Superior temporal gyrus (tissue), 1 donor: ENCODE results near the gene WNT3.
"Not testable (repeated sequence)": the region's sequence is repeated elsewhere in the genome, so short reads cannot be mapped to it uniquely, and the experiment has no call there.

Experiments used
- DNase-seq: peaks from one replicate; pipeline ENCODE4 v3.0.0-alpha.2; 2016; ENCODE audit errors: extremely low spot score

WNT3 gene

DNA sequence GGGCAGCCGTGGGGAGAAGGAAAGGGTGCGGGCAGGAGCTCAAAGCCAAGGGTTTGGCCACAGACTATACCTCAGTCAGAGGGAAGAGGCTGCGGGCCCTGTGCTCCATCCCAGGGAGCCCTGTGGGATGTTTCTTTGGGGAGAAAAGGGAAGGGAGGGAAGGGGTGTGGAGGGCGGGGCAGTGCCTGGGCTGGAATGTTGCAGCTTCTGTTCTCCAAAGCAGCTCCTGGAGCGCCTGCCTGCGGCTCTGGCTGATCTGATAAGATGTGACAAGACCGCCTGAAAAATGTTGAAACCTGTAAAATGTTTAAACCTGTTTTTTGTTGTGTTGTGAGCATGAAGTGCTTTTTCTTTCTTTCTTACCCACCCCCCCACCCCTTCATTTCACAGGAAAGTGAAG, 32.8 kb downstream of the WNT3 start:
- no peak for DNase-seq

DNA sequence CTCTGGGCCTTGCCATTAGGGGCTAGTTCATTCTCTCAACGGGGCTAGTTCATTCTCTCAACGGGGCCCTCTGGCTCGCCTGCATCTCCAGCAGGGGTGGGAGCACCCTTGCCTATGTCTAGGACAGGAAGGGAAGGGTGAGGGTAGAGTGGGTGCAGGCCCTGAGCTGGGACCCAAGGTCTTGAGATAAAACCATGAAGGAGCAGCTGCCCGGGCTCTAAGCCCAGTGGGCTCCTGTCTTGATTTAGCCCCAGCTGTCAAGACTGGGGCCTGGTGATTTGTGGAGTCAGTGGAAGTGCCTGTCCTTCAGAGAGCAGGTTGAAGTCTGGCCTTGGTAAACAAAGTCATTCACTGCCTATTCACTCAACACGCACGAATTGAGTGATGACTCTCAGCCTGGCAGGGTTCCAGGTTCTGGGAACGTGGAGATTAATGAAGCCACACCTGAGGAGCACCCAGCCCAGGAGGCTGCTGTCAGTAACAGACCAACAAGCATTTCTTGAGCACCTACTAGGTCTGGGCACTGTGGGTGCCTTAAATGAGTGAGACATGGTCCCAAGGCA, 35.4 kb downstream of the WNT3 start:
- no peak for DNase-seq

DNA sequence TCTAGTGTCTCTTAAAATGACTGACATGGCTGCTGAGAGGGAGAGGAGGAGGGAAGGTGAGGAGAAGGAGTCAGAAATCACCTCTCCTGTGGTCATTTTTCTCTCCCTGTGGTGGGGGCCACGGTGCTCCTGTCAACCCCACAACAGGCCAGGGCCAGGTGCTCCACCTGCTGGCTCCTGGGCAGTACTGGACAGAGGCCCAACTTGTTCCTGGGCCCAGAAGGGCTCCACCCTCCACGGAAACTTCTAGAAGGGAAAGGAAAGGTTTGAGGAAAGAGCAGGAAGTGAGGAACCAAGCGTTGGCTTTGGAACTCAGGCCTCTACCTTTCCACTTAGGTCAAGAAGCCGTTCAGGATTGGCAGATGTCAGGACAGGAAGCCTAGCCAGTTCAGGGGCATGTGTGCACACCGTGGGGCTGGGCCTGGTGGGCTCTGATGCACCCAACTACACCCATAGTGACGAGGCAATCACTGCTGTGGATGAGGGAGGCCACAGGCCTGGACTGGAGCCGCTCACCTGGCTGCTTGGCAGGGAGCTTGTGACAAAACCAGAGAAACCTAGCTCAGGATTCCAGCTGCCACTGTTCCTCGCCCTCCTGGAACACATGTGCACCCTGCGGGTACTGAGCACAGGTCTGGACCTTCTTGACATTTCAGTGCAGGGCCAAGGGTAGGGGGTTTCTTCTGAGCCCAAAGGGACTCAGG, 36.1 kb downstream of the WNT3 start:
- no peak for DNase-seq

DNA sequence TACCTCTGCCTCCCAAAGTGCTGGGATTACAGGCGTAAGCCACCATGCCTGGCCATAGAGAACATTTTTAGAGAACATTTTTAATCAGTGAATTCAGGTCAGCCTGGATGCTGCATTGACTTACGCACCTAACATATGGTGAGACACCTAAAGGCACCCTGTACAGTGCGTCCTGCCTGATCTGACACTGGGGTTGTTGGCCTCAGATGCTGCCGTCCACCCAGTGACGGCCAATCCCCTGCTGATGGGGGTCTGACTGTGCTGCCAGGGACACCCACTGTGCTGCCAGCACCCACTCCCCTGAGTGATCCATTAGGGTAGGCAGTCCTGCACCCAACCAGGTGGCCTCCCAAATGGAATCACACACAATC, 38.5 kb downstream of the WNT3 start:
- DNase-seq, result no peak

DNA sequence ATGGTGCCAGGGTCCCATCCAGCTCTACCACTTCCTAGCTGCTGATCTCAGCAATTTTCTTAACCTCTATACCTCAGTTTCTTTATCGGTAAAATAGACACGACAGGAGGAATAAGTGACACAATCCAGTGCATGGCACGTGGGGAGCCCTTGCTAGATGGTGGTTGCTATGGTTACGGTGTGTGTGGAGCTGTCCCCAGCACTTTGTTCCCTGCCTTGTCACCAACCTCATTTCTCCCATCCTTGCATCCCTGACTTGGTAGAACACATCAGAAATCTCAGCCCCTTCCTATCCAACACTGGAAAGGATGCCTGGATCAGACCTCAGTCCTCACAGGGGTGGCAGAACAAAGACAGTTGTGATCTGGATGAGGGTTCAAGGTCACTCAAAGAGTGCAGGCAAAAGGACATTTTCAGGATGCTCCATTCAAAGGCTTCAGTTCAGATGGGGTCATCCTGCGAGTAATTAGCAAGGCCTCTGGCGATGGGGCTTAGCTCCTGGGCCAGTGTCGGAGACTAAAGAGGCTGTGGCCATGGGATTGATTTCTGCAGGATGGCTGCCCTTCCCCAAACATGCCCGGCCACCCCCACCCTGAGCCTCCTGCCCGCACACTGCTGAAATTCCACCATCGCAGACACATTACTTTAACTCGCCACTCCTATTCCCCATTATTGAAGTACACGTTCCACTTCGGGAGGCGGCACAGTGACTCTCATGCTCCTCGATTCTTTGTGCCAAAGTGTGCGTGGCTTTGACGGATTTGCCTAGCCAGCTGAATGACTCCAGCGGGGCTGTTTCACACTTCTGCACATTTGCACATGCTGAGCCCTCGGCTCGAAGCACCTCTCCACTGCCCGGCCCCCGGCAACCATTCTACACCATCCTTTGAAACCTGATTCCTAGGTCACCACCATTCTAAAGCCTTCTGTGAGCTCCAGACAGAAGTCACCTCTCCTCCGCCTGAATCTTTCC, 40.3 kb downstream of the WNT3 start:
- DNase-seq, result no peak

DNA sequence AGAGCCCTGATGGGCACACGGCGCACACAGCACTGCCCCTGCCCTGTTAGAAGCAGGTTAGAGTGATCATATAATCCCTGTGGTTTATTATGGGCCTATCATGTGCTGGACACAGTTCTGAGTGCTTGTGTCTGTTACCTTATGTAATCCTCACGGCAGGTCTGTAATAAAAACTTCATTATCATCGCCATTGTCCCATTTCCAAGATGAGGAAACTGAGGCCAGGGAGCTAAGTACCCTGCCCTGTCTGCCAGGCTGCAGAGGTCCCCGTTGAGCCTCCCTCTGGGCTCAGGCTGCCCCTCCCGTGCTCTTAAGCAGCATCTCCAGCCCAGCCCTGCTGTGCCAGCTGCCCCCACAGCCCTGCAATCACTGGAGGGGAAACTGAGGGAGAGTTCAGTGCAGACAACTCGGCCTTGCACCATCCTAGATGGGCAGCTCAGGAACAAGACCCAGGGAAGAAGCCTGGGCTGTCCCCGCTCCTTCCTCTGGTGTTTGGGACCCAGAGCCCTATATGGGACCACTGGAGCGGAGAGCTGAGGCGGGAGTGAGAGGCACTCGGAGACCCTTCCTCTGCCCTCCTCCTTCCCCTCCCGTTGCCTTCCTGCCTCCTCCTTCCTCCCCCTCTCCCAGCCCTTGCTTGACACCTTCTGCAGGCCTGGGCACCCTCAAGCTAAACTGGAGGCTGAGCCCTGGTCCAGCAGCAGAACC, 42.0 kb downstream of the WNT3 start:
- no peak for DNase-seq

DNA sequence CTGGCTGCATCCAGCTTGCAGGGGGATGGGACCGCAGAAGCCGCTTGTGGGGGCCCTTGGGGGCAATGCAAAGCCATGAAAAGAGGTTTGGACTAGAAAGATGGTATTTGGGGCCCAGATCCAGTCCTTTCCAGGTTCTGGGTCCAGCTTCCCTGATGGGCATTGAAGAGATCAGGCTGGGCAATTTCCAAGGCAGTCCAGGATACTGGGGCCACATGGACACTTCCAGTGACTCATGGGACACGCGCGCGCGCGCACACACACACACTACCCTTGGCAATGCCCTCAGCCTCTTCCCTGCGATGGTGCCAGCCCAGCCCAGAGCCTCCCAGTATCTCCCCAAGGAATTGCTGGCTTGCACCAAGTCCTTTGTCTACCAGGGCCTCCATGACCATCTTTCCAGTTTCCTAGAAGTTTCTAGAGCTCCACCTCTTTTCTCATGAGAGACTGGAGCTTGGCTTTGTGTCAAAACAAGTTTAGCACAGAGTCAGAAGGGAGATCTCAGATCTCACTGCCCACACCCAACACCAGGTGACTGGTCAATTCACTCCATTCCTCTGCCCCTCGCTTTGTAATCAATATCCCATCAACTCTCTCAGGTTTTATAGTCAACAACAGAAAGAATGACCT, 44.3 kb downstream of the WNT3 start:
- no peak for DNase-seq

DNA sequence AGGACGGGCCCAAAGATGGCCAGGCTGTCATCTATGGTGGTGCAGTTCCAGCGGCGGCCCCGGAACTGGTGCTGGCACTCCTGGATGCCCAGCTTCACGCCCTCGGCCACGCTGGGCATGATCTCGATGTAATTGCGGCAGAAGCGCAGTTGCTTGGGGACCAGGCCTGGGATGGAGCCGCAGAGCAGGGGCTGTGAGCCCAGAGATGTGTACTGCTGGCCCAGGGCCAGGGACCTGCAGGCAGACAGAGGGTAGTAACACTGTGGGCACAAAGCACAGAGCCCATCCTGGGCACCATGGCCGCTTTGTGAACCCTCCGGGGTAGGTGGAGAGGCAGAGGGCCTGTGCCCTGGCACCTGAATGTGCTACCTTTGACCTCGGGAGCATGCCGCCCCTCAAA, 44.8 kb downstream of the WNT3 start:
- DNase-seq, result no peak

DNA sequence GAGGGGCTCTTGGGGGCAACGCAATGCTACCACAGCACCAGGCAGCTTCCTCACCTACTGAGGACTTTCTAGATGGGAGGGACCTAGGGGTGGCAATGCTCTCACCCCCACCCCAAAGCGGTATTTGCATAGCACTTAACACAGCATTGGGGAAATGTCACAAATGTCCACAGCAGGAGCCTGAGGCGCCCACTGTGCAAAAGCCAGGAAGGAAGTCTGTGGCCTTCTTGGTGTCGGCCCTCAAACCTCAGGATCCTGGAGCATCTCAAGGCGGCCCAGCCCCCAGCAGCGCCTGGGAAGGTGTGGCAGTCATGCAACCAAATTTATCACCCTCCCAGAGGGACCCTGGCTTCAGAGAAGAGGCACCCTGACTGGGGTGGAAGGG, 45.3 kb downstream of the WNT3 start:
- no peak for DNase-seq

DNA sequence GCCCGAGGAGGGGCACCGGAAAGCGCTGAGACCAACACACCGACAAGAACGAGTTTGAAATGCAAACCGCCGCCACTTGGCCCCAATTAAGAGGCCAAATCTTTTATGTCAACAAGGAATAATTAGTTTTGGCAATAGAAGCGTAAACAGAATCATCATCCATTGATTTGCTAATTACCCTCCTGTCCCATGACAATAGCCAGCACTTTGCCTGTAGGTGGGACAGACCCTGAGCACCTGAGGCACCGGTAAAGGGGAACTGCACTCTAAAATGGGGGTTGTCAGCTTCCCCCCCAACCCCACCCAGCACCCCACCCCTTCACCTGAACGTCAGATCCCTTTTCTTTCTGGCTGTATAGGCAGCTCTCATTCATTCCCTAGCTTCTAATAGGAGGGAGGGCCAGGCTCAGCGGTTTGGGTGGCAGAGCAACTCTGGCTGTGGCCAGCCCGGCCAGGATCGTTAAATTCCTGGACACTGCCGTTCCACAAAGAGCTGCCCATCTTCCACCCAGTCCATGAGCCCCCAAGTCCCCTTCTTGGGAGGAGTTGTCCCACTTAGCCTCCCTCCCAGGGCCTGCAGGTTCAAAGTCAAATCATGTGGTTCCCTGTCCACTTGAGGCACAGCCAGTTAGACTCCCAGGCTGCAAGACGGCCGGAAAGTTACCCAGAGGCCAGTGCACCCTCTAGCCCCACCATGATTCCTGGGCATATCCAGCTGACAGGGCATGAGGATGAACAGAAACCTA, 45.8 kb downstream of the WNT3 start:
- no peak for DNase-seq

DNA sequence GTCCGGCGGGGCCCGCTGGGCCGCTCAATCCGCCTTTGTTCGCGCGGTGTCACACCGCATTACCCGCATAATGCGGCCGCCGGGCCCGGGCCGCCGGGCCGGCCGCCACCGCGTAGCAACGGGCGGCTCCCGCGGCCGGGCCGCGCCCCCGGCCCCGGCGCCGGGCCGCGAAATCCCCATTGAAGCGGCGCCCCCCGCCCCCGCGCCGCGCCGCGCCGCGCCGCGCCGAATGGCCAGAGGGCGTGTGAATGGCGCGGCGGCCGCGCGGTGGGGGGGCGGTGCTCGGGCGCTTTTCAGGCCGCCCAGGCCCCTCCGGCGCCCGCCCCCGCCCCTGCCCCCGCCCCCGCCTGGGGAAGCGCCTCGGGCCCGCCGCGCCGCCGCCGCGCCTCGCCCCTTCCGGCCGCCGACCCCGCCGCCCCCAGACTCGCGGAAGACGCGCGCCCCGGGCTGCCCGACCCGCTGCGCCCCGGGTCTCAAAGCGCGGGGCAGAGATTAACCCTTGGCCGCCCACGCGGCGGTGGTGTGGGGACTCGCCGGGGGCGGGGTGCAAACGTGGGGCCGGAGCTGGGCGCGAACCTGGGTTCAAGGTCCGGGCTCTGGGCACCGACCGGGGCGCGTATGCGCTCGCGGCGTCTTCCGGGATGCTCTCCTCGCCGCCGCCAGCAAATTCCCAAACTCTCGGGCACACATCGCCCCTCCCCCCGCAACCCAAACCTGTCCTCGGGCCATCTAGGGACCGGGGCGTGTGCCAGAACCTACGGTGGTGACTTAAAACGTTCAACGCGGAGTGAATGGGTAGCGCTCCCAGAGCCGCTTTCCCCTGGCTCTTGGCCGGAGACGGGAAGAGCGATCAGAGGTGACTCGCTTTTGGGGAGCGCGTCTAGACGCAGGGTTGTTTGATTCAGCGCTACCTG, 46.7 kb downstream of the WNT3 start:
- no peak for DNase-seq

DNA sequence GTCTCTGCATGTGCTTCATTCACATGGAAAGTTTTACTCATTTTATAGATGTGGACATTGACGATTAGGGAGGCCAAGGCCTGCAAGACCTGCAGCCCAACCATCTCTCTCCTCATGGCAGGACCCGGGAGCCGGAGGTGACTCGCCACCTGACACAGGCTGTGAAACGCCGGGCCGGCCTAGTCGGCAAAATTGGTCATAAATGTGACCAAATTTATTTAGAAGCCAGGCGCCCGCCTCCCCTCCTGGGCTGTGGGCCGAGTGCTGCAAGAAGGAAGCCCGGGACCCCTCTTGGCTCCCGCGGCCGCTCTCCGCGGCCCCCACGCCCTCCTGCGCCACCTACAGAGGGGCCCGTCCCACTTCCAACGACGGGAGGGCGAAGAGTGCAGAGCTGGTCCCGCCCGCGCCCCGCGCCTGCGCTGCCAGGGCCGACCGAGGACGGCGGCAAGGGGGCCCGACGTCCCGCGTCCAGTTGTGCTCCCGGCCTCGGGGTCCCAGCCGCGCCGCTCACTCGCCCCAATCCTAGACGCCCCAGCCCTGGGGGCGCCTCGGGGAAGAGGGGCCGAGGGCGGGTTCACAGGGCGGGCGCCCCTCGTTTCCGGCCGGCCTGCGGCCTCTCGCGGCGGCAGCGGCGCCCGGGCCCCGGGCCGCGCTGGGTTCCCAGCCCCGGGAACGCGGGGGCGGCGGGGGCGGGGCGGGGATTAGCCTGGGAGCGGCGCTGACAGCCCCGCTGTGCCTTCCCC, 47.5 kb downstream of the WNT3 start:
- DNase-seq, result no peak

DNA sequence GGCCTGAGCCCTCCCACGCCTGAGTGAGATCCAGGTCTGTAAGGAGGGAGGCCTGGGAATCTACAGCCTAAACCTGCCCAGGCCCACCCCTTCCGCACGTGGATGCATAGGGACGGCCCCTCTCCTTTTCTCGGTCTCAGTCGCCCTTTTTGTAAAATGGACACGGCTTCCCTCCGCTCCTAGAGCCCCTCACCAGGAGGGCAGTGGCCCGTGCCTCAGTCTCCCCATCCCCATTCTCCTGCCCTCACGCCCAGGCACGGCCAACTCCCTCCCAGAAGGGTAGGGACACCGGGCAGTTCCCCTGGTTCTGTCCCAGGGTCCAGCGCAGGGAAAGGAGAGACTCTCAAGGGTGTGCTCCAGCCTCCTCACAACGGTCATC, 48.1 kb downstream of the WNT3 start:
- no peak for DNase-seq

DNA sequence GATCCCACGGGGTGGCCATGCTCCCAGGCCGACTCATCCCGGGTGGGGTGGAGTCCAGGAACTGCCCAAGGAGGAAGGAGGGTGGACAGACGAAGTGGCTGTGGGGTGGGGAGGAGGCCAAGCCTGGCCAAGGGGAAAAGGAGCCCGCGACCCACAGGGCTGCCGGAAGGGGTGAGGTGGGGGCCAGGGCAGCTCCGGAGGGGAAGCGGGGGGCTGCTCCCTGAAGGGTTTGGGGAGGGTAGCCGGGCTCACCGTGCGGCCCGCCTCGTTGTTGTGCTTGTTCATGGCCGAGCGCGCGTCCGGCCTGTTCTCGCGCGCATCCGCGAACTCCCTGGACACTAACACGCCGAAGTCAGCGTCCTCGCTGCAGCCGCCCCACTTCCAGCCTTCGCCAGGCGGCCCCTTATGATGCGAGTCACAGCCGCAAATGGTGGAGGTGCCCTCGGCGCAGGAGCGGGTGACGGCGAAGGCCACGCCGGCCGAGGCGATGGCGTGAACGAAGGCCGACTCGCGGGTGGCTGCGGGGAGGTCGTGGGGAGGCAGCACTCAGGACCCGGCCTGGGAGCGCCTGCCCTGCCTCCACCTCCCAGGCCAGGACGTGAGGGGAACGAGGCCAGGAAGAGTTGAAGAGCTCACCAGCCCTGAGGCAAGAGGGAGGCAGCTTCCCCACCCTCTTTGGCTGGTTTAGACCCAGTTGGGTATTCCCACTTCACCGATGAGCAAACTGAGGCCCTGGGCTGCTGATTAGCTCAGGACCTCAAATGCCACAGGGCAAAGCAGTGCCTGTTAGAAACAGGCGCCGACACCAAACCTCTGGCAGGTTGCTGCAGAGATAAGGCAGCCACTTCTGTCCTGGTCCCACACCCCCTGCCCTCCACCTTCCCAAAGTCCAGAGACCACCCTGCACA, 48.7 kb downstream of the WNT3 start:
- no peak for DNase-seq

DNA sequence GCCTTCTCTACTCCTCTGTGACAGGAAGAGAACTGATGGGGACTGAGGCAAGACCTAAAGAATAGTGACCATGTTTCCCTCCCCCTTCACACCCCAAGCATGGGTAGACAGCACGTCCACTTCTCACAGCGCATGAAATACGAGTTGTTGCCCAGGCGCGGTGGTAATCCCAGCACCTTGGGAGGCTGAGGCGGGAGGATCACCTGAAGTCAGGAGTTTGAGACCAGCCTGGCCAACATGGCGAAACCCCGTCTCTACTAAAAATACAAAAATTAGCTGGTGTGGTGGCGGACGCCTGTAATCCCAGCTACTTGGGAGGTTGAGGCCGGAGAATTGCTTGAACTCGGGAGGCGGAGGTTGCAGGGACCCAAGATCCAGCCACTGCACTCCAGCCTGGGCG, 49.6 kb downstream of the WNT3 start:
- DNase-seq, result not testable (repeated sequence)

DNA sequence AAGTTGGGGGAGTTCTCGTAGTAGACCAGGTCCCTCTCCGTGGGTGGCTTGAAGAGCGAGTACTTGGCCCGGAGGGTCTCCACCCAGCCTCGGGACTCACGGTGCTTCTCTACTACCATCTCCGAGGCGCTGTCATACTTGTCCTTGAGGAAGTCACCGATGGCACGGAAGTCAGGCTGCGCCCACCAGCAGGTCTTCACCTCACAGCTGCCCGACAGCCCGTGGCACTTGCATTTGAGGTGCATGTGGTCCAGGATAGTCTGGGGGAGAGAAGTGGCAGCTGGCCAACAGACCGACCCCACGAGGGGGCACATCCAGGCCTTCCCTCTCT, 50.0 kb downstream of the WNT3 start:
- no peak for DNase-seq

DNA sequence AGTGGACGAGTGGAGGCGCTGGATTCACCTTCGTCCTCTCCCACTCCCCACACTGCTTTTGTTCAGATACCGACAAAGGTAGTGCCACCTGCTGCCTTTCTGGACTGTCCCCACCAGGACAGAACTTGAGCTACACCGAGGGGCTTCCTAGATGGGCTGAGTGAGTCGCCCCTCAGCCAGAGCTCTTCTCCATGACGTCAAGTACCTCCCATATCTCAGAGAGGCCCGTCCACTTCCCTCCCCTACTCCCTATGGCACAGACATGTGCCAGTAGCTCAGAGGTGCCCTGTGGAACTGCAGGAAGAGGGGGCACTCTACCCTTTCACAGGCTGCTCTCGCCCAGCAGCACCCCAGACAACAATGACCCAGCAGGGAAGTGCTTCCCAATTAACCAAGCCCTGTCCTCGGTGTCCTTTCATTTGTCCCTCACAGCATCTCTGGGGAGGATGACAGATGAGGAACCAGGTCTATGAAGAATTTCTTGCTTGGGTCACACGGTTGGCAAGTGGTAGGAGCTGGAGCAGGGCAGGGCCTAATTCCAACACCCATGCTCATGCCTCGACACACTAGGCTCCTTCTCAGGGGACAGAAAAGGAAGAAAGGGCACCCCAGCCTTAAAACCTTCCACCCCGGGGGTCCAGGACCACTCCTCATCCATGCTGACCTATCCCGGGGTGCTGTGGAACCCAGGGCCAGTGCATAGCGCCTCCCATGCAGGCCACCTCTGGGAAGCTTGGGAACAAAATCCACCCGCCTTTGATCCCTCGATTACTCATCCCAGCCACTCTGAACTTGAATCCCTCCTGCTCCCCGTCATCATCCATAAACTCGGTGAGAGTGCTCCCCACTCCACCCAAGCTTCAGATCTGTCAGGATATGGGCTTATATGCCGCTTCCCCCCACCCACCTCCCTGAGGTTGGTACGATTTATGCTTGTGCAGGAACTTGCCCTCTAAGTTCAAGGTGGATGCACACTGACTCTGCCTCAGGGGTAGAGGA, 51.7 kb downstream of the WNT3 start:
- no peak for DNase-seq
